Neuronal stem cell (in vitro differentiated cells): ENCODE data around the gene LONRF2.

ENCODE experiments used
- DNase-seq: peaks from one replicate; pipeline ENCODE4 v3.0.0-alpha.2; 2013; ENCODE audit warnings: low spot score
- H2AFZ ChIP-seq: one replicate; pipeline ENCODE4 v1.6.1; 2013; ENCODE audit warnings: mild to moderate bottlenecking, low read length, inconsistent platforms
- H2AK5ac ChIP-seq: 2 replicates; pipeline ENCODE4 v1.6.1; 2013; ENCODE audit warnings: low read depth, mild to moderate bottlenecking, inconsistent platforms, low read length, moderate library complexity, mixed read lengths
- H2BK120ac ChIP-seq: 2 replicates; pipeline ENCODE4 v1.6.1; 2013; ENCODE audit warnings: low read depth, mild to moderate bottlenecking, inconsistent platforms, low read length, moderate library complexity, mixed read lengths
- H2BK12ac ChIP-seq: one replicate; pipeline ENCODE4 v1.6.1; 2013; ENCODE audit warnings: low read length, inconsistent platforms
- H2BK15ac ChIP-seq: 2 replicates; pipeline ENCODE4 v1.6.1; 2013; ENCODE audit warnings: mild to moderate bottlenecking, low read length, inconsistent platforms, mixed read lengths
- H2BK5ac ChIP-seq: one replicate; pipeline ENCODE4 v1.6.1; 2013; ENCODE audit warnings: inconsistent platforms, mild to moderate bottlenecking, low read length, moderate library complexity
- H3K14ac ChIP-seq: one replicate; pipeline ENCODE4 v1.6.1; 2013; ENCODE audit warnings: low read length, inconsistent platforms
- H3K18ac ChIP-seq: 2 replicates; pipeline ENCODE4 v1.6.1; 2013; ENCODE audit warnings: low read length, inconsistent platforms
- H3K23ac ChIP-seq: 2 replicates; pipeline ENCODE4 v1.6.1; 2013; ENCODE audit warnings: low read depth, mild to moderate bottlenecking, mixed read lengths, low read length, inconsistent platforms; ENCODE audit not compliant: poor library complexity
- H3K27ac ChIP-seq: replicated peaks from 3 replicates; pipeline ENCODE4 v1.5.1; 2013; ENCODE audit warnings: low read length, inconsistent platforms
- H3K27me3 ChIP-seq, 3 experiments: 2 replicates each; pipeline ENCODE4 v1.6.1; 2013; ENCODE audit warnings: low read length in 3 of 3, mild to moderate bottlenecking in 2 of 3, inconsistent platforms in 1 of 3, low read depth in 1 of 3, mixed read lengths in 1 of 3, moderate library complexity in 1 of 3; ENCODE audit not compliant: control insufficient read depth in 3 of 3, insufficient read depth in 3 of 3
- H3K36me3 ChIP-seq, 2 donors: replicated peaks in 1 of 2; 2 replicates each; pipeline ENCODE4 v1.6.1; 2013; ENCODE audit warnings: low read length in 2 of 2; ENCODE audit not compliant: control insufficient read depth in 2 of 2, insufficient read depth in 2 of 2
- H3K4ac ChIP-seq: 2 replicates; pipeline ENCODE4 v1.6.1; 2013; ENCODE audit warnings: inconsistent platforms, mild to moderate bottlenecking, low read length, moderate library complexity
- H3K4me1 ChIP-seq, 2 donors: 1 replicate in 1 of 2; 2 replicates in 1 of 2; pipeline ENCODE4 v1.6.1; 2013; ENCODE audit warnings: low read length in 2 of 2, low read depth in 1 of 2; ENCODE audit not compliant: control insufficient read depth in 2 of 2, insufficient read depth in 1 of 2
- H3K4me2 ChIP-seq: one replicate; pipeline ENCODE4 v1.6.1; 2013; ENCODE audit warnings: mild to moderate bottlenecking, low read length, inconsistent platforms; ENCODE audit not compliant: insufficient read depth, poor library complexity, severe bottlenecking
- H3K4me3 ChIP-seq, 2 donors: 2 replicates each; pipeline ENCODE4 v1.5.1; 2013; ENCODE audit warnings: low read length in 2 of 2, mild to moderate bottlenecking in 2 of 2, inconsistent platforms in 1 of 2, moderate library complexity in 1 of 2
- H3K79me1 ChIP-seq: one replicate; pipeline ENCODE4 v1.6.1; 2013; ENCODE audit warnings: low read depth, mild to moderate bottlenecking, inconsistent platforms, low read length, moderate library complexity
- H3K9ac ChIP-seq: one replicate; pipeline ENCODE4 v1.6.1; 2013; ENCODE audit warnings: mild to moderate bottlenecking, low read depth, low read length, inconsistent platforms; ENCODE audit not compliant: poor library complexity
- H3K9me3 ChIP-seq, 2 donors: replicated peaks in 1 of 2; 2 replicates each; pipeline versions ENCODE3 to v1.6.1; 2013; ENCODE audit warnings: low read length in 2 of 2, mild to moderate bottlenecking in 2 of 2, inconsistent platforms in 1 of 2, low read depth in 1 of 2, mixed read lengths in 1 of 2, moderate library complexity in 1 of 2; ENCODE audit not compliant: control insufficient read depth in 2 of 2, insufficient read depth in 1 of 2
- H4K8ac ChIP-seq: one replicate; pipeline ENCODE4 v1.6.1; 2013; ENCODE audit warnings: low read depth, mild to moderate bottlenecking, inconsistent platforms, low read length, moderate library complexity
- H4K91ac ChIP-seq: one replicate; pipeline ENCODE4 v1.6.1; 2013; ENCODE audit warnings: low read length, low read depth, mild to moderate bottlenecking, inconsistent platforms; ENCODE audit not compliant: poor library complexity
- WGBS, 2 donors: extraction: QIAGEN DNeasy Blood & Tissue Kit; methylation state at CpG; one replicate each; pipeline ENCODE4 v1.1.7; 2013; ENCODE audit warnings: missing lambda C conversion rate in 2 of 2, mixed read lengths in 1 of 2; ENCODE audit not compliant: insufficient read length in 2 of 2, insufficient replicate concordance in 1 of 2; ENCODE audit errors: extremely low coverage in 2 of 2; 5-methylcytosine and 5-hydroxymethylcytosine counted together

Gene LONRF2

GRCh38 chr2:100290718-100291151, 31.6 kb downstream of the LONRF2 start:
- Histone ChIP-seq H3K4me2 (no peak overlapping the region), H3K27ac (no peak overlapping the region), H3K4me1 (peaks cover 6 to 19% of the 10 kb centered on the region in 2 donors), H2BK12ac (no peak overlapping the region), H3K4me3 (no peak overlapping the region), H3K14ac (no peak overlapping the region), H4K8ac (no peak overlapping the region), H2BK15ac (no peak overlapping the region), H3K27me3 (no peaks in the 10 kb centered on the region), H3K18ac (no peak overlapping the region), H4K91ac (no peak overlapping the region), H3K23ac (no peak overlapping the region), H2AK5ac (no peak overlapping the region), H3K79me1 (no peaks in the 10 kb centered on the region), H3K4ac (no peak overlapping the region), H2BK120ac (no peak overlapping the region), H3K36me3 (peaks cover 0 to 22% of the 10 kb centered on the region in 2 donors), H2AFZ (peak overlapping the region; percentile 60), H3K9ac (no peak overlapping the region), H3K9me3 (no peaks in the 10 kb centered on the region), H2BK5ac (no peak overlapping the region)
- DNase-seq = no peak
- no CpG with 5 or more reads among the region's 7 CpGs for WGBS, 2 donors

GRCh38 chr2:100289020-100289419, 33.3 kb downstream of the LONRF2 start:
- H3K9ac ChIP-seq = no peak overlapping the region
- H2BK12ac ChIP-seq = no peak overlapping the region
- no peak overlapping the region for H4K91ac ChIP-seq
- no peak for DNase-seq
- H2AFZ ChIP-seq = no peak overlapping the region
- no peaks in the 10 kb centered on the region for H3K79me1 ChIP-seq
- no peaks in the 10 kb centered on the region for H3K9me3 ChIP-seq
- no peak overlapping the region for H3K23ac ChIP-seq
- no peak overlapping the region for H3K4ac ChIP-seq
- no peak overlapping the region for H2BK5ac ChIP-seq
- no peak overlapping the region for H3K4me3 ChIP-seq
- peak overlapping the region; percentile 25 for H3K18ac ChIP-seq
- H2BK15ac ChIP-seq = no peak overlapping the region
- H4K8ac ChIP-seq = no peak overlapping the region
- no peak overlapping the region for H3K4me2 ChIP-seq
- no peak overlapping the region for H2AK5ac ChIP-seq
- H3K36me3 ChIP-seq = peaks cover 0 to 29% of the 10 kb centered on the region in 2 donors
- H2BK120ac ChIP-seq = no peak overlapping the region
- WGBS, 2 donors = no CpG with 5 or more reads among the region's 6 CpGs
- no peak overlapping the region for H3K27ac ChIP-seq
- no peaks in the 10 kb centered on the region for H3K27me3 ChIP-seq
- peaks cover 6 to 19% of the 10 kb centered on the region in 2 donors for H3K4me1 ChIP-seq
- H3K14ac ChIP-seq = no peak overlapping the region

DNA sequence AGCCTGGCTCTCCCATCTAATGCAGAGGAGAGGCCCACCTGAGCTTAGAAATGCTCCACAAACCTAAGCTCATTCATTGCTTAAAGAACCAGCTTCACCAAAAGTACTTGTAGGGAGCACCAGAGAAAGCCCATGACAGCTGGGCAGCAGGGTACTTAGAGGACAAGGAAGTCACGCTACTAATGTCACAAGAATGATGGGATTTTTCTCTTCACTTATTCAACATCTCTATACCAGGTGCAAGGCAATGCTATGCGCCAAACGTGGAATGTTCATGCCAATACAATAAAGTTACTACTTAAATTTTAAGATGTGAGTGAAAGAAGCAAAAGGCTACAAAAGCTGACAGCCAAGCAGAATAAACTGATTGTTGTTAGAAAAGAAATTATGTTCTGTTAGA, 36.0 kb downstream of the LONRF2 start:
- Histone ChIP-seq H3K14ac (no peak overlapping the region), H3K4me3 (no peak overlapping the region), H3K4me2 (no peak overlapping the region), H3K4ac (no peak overlapping the region), H3K9me3 (no peaks in the 10 kb centered on the region), H3K27ac (no peak overlapping the region), H2BK120ac (no peak overlapping the region), H3K18ac (no peak overlapping the region), H3K9ac (no peak overlapping the region), H3K23ac (no peak overlapping the region), H3K79me1 (no peaks in the 10 kb centered on the region), H2BK5ac (no peak overlapping the region), H2AK5ac (no peak overlapping the region), H2BK15ac (no peak overlapping the region), H4K91ac (no peak overlapping the region), H2AFZ (no peak overlapping the region), H2BK12ac (no peak overlapping the region), H3K27me3 (no peaks in the 10 kb centered on the region), H3K4me1 (peaks cover 8 to 14% of the 10 kb centered on the region in 2 donors), H3K36me3 (peaks cover 0 to 38% of the 10 kb centered on the region in 2 donors), H4K8ac (no peak overlapping the region)
- DNase-seq = no peak
- no CpG with 5 or more reads among the region's 3 CpGs for WGBS, 2 donors

DNA sequence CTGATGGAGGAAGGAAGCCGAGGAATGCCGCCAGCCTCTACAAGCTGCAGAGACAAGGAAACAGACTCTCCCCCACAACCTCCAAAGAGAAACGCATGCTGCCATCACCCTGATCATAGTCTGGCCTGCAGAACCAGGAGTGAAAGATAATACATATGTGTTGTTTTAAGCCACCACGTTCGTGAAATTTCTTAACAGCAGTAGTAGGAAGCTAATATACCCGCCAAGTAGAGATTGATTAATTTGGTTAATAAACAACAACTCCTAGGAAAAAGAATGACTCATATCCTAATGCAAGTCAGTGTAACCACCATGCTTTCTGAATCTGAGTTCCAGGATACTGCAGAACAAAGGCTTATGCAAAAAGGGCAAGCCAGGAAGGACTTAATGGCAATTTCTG, 36.6 kb downstream of the LONRF2 start:
- Histone ChIP-seq H3K9me3 (no peaks in the 10 kb centered on the region), H3K27ac (no peak overlapping the region)
- no CpG with 5 or more reads among the region's 6 CpGs for WGBS, 2 donors

More for the DNA sequence above, 36.6 kb downstream of the LONRF2 start:
- Histone ChIP-seq H3K14ac (no peak overlapping the region), H3K36me3 (peaks cover 0 to 38% of the 10 kb centered on the region in 2 donors), H3K23ac (no peak overlapping the region), H3K18ac (no peak overlapping the region), H4K91ac (no peak overlapping the region), H2BK120ac (no peak overlapping the region), H3K79me1 (no peaks in the 10 kb centered on the region), H4K8ac (no peak overlapping the region), H2BK5ac (no peak overlapping the region), H3K9ac (no peak overlapping the region), H3K4me2 (no peak overlapping the region), H3K27me3 (no peaks in the 10 kb centered on the region), H2AFZ (no peak overlapping the region), H3K4me1 (peaks cover 6 to 8% of the 10 kb centered on the region in 2 donors), H2AK5ac (no peak overlapping the region), H2BK15ac (no peak overlapping the region), H3K4me3 (no peak overlapping the region), H2BK12ac (no peak overlapping the region), H3K4ac (no peak overlapping the region)
- no peak for DNase-seq
